Measurements from ENCODE around the gene PEAK1.

Gene PEAK1

DNA sequence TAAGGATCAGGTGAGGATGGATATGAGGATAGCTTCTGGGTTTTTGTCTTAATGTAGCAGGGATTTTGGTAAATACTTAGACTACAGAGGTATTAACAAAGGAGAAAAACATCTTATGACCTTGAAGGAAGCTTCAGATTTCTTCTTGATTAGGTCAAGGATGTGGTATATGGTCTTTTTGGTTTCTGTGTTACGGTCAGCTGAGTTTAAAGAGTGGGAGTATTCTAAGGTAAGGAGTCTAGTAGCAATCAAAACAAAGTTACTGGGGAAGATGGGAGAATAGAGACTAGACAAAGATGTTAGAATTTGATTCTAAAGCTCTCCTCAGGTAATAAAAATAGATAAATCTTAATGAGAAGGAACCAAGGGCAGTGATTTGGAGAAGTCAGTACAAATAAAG, 7.0 kb upstream of the PEAK1 start:
- Histone ChIP-seq H3K9me3 (ENCODE audit: control insufficient read depth, insufficient read depth, low read depth, low read length) (no peaks in the 10 kb centered on the region), H3K27ac (ENCODE audit: extremely low read depth, low read depth, low read length) (no peak overlapping the region), H3K36me3 (ENCODE audit: control insufficient read depth in 2 of 2, insufficient read depth in 1 of 2, low read length in 2 of 2) (no peaks in the 10 kb centered on the region; a peak in 1 of 3 replicates), H3K4me3 (ENCODE audit: low read depth, low read length) (no peak overlapping the region), H3K4me1 (ENCODE audit: control insufficient read depth, insufficient read depth, low read length) (peaks cover 10% of the 10 kb centered on the region; the same call in 1 of the 2 replicates)
- POLR2A ChIA-PET = no interaction called here
- CTCF ChIA-PET = interaction anchor here (1.0 to 1.6 kb wide), 3 partner anchors 116 to 392 kb away, joined by 3 to 5 read pairs (median 3); no protein-coding TSS in a partner anchor
- TF ChIP-seq, protein P1, sequence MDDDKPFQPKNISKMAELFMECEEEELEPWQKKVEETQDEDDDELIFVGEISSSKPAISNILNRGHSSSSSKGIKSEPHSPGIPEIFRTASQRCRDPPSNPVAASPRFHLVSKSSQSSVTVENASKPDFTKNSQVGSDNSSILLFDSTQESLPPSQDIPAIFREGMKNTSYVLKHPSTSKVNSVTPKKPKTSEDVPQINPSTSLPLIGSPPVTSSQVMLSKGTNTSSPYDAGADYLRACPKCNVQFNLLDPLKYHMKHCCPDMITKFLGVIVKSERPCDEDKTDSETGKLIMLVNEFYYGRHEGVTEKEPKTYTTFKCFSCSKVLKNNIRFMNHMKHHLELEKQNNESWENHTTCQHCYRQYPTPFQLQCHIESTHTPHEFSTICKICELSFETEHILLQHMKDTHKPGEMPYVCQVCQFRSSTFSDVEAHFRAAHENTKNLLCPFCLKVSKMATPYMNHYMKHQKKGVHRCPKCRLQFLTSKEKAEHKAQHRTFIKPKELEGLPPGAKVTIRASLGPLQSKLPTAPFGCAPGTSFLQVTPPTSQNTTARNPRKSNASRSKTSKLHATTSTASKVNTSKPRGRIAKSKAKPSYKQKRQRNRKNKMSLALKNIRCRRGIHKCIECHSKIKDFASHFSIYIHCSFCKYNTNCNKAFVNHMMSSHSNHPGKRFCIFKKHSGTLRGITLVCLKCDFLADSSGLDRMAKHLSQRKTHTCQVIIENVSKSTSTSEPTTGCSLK (tag by site-specific recombination; IDR thresholded peaks at IDR 0.05) = no peak
- TF ChIP-seq ZBTB8A (tag by site-specific recombination; IDR thresholded peaks at IDR 0.05) (no peak), ZXDB (tag by site-specific recombination; IDR thresholded peaks at IDR 0.05) (no peak), ZNF121 (tag by site-specific recombination; IDR thresholded peaks at IDR 0.05) (no peak), ZNF777 (tag by site-specific recombination; IDR thresholded peaks at IDR 0.05; ENCODE audit: borderline replicate concordance) (no peak), ZNF223 (tag by site-specific recombination; IDR thresholded peaks at IDR 0.05) (no peak), HOXD13 (CRISPR knock-in tag; IDR thresholded peaks at IDR 0.05; ENCODE audit: borderline replicate concordance) (no peak), WT1 (tag by site-specific recombination; IDR thresholded peaks at IDR 0.05) (no peak), ZNF48 (tag by site-specific recombination; IDR thresholded peaks at IDR 0.05) (no peak), ZNF24 (tag by site-specific recombination; IDR thresholded peaks at IDR 0.05) (no peak), SP7 (tag by site-specific recombination; IDR thresholded peaks at IDR 0.05) (no peak), ZNF341 (tag by site-specific recombination; IDR thresholded peaks at IDR 0.05; ENCODE audit: low read depth) (no peak), ZNF561 (tag by site-specific recombination; IDR thresholded peaks at IDR 0.05; ENCODE audit: borderline replicate concordance) (no peak), YY1 (tag by site-specific recombination; IDR thresholded peaks at IDR 0.05) (no peak)
- TF ChIP-seq, protein P2, sequence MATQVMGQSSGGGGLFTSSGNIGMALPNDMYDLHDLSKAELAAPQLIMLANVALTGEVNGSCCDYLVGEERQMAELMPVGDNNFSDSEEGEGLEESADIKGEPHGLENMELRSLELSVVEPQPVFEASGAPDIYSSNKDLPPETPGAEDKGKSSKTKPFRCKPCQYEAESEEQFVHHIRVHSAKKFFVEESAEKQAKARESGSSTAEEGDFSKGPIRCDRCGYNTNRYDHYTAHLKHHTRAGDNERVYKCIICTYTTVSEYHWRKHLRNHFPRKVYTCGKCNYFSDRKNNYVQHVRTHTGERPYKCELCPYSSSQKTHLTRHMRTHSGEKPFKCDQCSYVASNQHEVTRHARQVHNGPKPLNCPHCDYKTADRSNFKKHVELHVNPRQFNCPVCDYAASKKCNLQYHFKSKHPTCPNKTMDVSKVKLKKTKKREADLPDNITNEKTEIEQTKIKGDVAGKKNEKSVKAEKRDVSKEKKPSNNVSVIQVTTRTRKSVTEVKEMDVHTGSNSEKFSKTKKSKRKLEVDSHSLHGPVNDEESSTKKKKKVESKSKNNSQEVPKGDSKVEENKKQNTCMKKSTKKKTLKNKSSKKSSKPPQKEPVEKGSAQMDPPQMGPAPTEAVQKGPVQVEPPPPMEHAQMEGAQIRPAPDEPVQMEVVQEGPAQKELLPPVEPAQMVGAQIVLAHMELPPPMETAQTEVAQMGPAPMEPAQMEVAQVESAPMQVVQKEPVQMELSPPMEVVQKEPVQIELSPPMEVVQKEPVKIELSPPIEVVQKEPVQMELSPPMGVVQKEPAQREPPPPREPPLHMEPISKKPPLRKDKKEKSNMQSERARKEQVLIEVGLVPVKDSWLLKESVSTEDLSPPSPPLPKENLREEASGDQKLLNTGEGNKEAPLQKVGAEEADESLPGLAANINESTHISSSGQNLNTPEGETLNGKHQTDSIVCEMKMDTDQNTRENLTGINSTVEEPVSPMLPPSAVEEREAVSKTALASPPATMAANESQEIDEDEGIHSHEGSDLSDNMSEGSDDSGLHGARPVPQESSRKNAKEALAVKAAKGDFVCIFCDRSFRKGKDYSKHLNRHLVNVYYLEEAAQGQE (tag by site-specific recombination; IDR thresholded peaks at IDR 0.05) = no peak
- TF ChIP-seq, protein P3, sequence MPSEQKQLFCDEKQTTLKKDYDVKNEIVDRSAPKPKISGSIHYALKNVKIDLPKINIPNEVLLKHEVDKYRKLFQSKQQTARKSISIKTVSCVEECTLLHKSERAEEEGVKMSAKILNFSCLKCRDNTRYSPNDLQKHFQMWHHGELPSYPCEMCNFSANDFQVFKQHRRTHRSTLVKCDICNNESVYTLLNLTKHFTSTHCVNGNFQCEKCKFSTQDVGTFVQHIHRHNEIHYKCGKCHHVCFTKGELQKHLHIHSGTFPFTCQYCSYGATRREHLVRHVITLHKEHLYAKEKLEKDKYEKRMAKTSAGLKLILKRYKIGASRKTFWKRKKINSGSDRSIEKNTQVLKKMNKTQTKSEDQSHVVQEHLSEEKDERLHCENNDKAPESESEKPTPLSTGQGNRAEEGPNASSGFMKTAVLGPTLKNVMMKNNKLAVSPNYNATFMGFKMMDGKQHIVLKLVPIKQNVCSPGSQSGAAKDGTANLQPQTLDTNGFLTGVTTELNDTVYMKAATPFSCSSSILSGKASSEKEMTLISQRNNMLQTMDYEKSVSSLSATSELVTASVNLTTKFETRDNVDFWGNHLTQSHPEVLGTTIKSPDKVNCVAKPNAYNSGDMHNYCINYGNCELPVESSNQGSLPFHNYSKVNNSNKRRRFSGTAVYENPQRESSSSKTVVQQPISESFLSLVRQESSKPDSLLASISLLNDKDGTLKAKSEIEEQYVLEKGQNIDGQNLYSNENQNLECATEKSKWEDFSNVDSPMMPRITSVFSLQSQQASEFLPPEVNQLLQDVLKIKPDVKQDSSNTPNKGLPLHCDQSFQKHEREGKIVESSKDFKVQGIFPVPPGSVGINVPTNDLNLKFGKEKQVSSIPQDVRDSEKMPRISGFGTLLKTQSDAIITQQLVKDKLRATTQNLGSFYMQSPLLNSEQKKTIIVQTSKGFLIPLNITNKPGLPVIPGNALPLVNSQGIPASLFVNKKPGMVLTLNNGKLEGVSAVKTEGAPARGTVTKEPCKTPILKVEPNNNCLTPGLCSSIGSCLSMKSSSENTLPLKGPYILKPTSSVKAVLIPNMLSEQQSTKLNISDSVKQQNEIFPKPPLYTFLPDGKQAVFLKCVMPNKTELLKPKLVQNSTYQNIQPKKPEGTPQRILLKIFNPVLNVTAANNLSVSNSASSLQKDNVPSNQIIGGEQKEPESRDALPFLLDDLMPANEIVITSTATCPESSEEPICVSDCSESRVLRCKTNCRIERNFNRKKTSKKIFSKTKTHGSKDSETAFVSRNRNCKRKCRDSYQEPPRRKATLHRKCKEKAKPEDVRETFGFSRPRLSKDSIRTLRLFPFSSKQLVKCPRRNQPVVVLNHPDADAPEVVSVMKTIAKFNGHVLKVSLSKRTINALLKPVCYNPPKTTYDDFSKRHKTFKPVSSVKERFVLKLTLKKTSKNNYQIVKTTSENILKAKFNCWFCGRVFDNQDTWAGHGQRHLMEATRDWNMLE (tag by site-specific recombination; conservative IDR thresholded peaks at IDR 0.05; ENCODE audit: low read depth) = no peak
- TF ChIP-seq, protein P4, sequence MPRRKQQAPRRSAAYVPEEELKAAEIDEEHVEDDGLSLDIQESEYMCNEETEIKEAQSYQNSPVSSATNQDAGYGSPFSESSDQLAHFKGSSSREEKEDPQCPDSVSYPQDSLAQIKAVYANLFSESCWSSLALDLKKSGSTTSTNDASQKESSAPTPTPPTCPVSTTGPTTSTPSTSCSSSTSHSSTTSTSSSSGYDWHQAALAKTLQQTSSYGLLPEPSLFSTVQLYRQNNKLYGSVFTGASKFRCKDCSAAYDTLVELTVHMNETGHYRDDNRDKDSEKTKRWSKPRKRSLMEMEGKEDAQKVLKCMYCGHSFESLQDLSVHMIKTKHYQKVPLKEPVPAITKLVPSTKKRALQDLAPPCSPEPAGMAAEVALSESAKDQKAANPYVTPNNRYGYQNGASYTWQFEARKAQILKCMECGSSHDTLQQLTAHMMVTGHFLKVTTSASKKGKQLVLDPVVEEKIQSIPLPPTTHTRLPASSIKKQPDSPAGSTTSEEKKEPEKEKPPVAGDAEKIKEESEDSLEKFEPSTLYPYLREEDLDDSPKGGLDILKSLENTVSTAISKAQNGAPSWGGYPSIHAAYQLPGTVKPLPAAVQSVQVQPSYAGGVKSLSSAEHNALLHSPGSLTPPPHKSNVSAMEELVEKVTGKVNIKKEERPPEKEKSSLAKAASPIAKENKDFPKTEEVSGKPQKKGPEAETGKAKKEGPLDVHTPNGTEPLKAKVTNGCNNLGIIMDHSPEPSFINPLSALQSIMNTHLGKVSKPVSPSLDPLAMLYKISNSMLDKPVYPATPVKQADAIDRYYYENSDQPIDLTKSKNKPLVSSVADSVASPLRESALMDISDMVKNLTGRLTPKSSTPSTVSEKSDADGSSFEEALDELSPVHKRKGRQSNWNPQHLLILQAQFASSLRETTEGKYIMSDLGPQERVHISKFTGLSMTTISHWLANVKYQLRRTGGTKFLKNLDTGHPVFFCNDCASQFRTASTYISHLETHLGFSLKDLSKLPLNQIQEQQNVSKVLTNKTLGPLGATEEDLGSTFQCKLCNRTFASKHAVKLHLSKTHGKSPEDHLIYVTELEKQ (tag by site-specific recombination; IDR thresholded peaks at IDR 0.05; ENCODE audit: borderline replicate concordance) = no peak
- TF ChIP-seq, protein P5, sequence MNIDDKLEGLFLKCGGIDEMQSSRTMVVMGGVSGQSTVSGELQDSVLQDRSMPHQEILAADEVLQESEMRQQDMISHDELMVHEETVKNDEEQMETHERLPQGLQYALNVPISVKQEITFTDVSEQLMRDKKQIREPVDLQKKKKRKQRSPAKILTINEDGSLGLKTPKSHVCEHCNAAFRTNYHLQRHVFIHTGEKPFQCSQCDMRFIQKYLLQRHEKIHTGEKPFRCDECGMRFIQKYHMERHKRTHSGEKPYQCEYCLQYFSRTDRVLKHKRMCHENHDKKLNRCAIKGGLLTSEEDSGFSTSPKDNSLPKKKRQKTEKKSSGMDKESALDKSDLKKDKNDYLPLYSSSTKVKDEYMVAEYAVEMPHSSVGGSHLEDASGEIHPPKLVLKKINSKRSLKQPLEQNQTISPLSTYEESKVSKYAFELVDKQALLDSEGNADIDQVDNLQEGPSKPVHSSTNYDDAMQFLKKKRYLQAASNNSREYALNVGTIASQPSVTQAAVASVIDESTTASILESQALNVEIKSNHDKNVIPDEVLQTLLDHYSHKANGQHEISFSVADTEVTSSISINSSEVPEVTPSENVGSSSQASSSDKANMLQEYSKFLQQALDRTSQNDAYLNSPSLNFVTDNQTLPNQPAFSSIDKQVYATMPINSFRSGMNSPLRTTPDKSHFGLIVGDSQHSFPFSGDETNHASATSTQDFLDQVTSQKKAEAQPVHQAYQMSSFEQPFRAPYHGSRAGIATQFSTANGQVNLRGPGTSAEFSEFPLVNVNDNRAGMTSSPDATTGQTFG (tag by site-specific recombination; IDR thresholded peaks at IDR 0.05; ENCODE audit: borderline replicate concordance) = no peak

Data from HEK293 (cell line).